Ishikawa (cell line): ENCODE data around the gene ZNF225.
A peak's percentile ranks its signal among the peaks of the same experiment; 100 is the strongest.

ENCODE experiments used
- CEBPB ChIP-seq: IDR thresholded peaks from 2 replicates; pipeline ENCODE4 v1.6.1; 2012
- CREB1 ChIP-seq: IDR thresholded peaks from 2 replicates; pipeline ENCODE4 v1.6.1; 2012; ENCODE audit warnings: low read depth
- EGR1 ChIP-seq: IDR thresholded peaks from 2 replicates; pipeline ENCODE4 v1.6.1; 2012
- EP300 ChIP-seq: IDR thresholded peaks from 2 replicates; pipeline ENCODE4 v1.6.1; 2012; ENCODE audit warnings: borderline replicate concordance
- FOXM1 ChIP-seq: IDR thresholded peaks from 2 replicates; pipeline ENCODE4 v1.6.1; 2012; ENCODE audit warnings: low read depth, borderline replicate concordance
- MAX ChIP-seq: IDR thresholded peaks from 2 replicates; pipeline ENCODE4 v1.6.1; 2012
- NFIC ChIP-seq: IDR thresholded peaks from 2 replicates; pipeline ENCODE4 v1.6.1; 2012
- RAD21 ChIP-seq: IDR thresholded peaks from 2 replicates; pipeline ENCODE4 v1.6.1; 2012; ENCODE audit warnings: low read depth
- REST ChIP-seq: IDR thresholded peaks from 2 replicates; pipeline ENCODE4 v1.6.1; 2012; ENCODE audit warnings: low read depth, mild to moderate bottlenecking
- TAF1 ChIP-seq: IDR thresholded peaks from 2 replicates; pipeline ENCODE4 v1.6.1; 2012; ENCODE audit warnings: low read depth, mild to moderate bottlenecking
- TCF12 ChIP-seq: IDR thresholded peaks from 2 replicates; pipeline ENCODE4 v1.6.1; 2012; ENCODE audit warnings: low read depth
- TEAD4 ChIP-seq: IDR thresholded peaks from 2 replicates; pipeline ENCODE4 v1.6.1; 2012
- USF1 ChIP-seq: IDR thresholded peaks from 2 replicates; pipeline ENCODE4 v1.6.1; 2012
- YY1 ChIP-seq: IDR thresholded peaks from 2 replicates; pipeline ENCODE4 v1.6.1; 2012; ENCODE audit warnings: low read depth
- ZBTB7A ChIP-seq: IDR thresholded peaks from 2 replicates; pipeline ENCODE4 v1.6.1; 2012; ENCODE audit warnings: low read depth

The ZNF225 gene

GRCh38 chr19:44113138-44113783 is at the start of gene ZNF225:
ZNF225 (plus strand) TSS chr19:44113399; CDS start chr19:44115828, 2,429 bp downstream.
- TF ChIP-seq NFIC (peak; percentile 64), EGR1 (no peak), CREB1 (peak; percentile 53; the same call in 1 of the 2 replicates), TCF12 (peak; percentile 69), ZBTB7A (no peak), MAX (no peak), USF1 (peak; percentile 47), REST (no peak), TEAD4 (no peak), TAF1 (no peak), CEBPB (no peak), FOXM1 (no peak; the same call in 1 of the 2 replicates), EP300 (no peak), YY1 (peak; percentile 47; the same call in 1 of the 2 replicates)

- TF ChIP-seq TAF1 (no peak), REST (no peak), TCF12 (no peak), FOXM1 (no peak), EGR1 (no peak), CREB1 (no peak), NFIC (no peak), YY1 (no peak), USF1 (no peak), MAX (no peak), ZBTB7A (no peak), TEAD4 (no peak), EP300 (no peak), RAD21 (no peak), CEBPB (no peak)
These were observed 46.9 kb upstream of the ZNF225 start for GRCh38 chr19:44066305-44066704.

- TF ChIP-seq RAD21 (no peak), TEAD4 (no peak), EP300 (no peak), USF1 (no peak), TCF12 (no peak), MAX (no peak), REST (no peak), NFIC (no peak), CREB1 (no peak), EGR1 (no peak)
These were observed 43.8 kb upstream of the ZNF225 start for GRCh38 chr19:44069415-44069814.
